ENCODE results near the gene CFAP57. TPM values are rescaled to one million over a fixed set of nuclear protein-coding genes. Genes with fewer than 3 reads are reported as not detected.

The CFAP57 gene
- total RNA-seq, 1 donor from 2014 or later: 0.27 TPM

GRCh38 chr1:43279666-43280065 is 107.5 kb downstream of the CFAP57 start:
- Mint-ChIP-seq H3K4me3 (no peak overlapping the region), H3K9me3 (no peaks in the 10 kb centered on the region), H3K27ac (no peak overlapping the region), H3K27me3 (ENCODE audit: low read depth) (no peaks in the 10 kb centered on the region), H3K4me1 (peaks cover 4% of the 10 kb centered on the region), H3K36me3 (no peaks in the 10 kb centered on the region)
- DNase-seq (ENCODE audit: low spot score in 2 of 2, unreplicated experiment in 2 of 2): no peak
- TF ChIP-seq, protein P1, sequence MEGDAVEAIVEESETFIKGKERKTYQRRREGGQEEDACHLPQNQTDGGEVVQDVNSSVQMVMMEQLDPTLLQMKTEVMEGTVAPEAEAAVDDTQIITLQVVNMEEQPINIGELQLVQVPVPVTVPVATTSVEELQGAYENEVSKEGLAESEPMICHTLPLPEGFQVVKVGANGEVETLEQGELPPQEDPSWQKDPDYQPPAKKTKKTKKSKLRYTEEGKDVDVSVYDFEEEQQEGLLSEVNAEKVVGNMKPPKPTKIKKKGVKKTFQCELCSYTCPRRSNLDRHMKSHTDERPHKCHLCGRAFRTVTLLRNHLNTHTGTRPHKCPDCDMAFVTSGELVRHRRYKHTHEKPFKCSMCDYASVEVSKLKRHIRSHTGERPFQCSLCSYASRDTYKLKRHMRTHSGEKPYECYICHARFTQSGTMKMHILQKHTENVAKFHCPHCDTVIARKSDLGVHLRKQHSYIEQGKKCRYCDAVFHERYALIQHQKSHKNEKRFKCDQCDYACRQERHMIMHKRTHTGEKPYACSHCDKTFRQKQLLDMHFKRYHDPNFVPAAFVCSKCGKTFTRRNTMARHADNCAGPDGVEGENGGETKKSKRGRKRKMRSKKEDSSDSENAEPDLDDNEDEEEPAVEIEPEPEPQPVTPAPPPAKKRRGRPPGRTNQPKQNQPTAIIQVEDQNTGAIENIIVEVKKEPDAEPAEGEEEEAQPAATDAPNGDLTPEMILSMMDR (IDR thresholded peaks at IDR 0.05; ENCODE audit: unreplicated experiment): no peak

GRCh38 chr1:43280692-43281091 is 108.6 kb downstream of the CFAP57 start:
- no peak for DNase-seq (ENCODE audit: low spot score in 2 of 2, unreplicated experiment in 2 of 2)
- Mint-ChIP-seq H3K4me3 (no peak overlapping the region), H3K27ac (no peak overlapping the region), H3K4me1 (peaks cover 14% of the 10 kb centered on the region), H3K36me3 (no peaks in the 10 kb centered on the region), H3K9me3 (no peaks in the 10 kb centered on the region), H3K27me3 (ENCODE audit: low read depth) (peaks cover 2% of the 10 kb centered on the region)
- TF ChIP-seq, protein P1 (IDR thresholded peaks at IDR 0.05; ENCODE audit: unreplicated experiment): no peak

DNA sequence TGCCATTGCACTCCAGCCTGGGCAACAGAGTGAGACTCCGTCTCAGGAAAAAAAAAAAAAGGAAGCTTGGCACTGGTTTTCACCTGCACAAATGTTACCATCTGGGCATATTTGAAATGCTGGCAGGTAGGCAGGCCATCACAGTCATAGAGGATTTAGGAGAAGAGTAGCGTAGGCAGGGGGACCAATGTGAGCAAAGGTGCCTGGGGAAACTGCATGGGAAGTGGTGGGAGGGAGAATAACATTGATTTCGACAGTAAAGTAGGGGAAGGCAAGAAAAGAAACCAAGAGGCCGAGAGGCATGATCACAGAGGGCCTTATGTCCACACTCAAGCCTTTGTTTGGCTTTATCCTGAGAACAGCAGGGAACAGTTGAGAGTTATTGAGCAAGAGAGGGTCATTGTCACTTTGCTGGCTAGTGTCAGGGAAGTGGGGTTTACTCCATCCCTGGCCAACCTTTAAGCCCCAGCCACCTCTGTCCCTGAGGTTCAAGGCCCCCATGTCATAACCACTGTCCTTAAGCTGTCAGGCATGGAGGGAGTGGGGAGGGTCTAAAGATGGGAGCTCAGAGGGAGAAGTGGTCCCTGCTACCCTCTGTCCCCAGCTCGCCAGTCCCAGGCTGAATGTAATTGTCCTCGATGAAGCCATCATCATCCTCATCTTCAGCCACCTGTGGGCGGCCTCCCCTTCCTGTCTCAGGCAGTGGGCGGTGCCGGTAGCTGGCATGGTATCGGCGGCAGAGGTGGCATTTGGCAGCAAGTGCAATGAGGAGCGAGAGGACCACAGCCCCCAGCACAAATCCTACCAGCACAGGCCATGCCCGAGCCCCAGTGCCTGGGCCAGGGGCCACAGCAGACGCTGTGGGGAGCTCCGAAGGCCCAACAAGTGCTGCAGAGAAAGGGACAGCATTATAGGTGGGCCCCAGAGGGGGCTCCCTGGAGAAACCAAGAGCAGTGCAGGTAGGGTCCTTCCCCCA is 110.4 kb downstream of the CFAP57 start:
- Mint-ChIP-seq H3K4me3 (no peak overlapping the region), H3K27me3 (ENCODE audit: low read depth) (peaks cover 5% of the 10 kb centered on the region), H3K36me3 (no peaks in the 10 kb centered on the region), H3K27ac (no peak overlapping the region), H3K9me3 (no peaks in the 10 kb centered on the region), H3K4me1 (peaks cover 19% of the 10 kb centered on the region)
- DNase-seq (ENCODE audit: low spot score in 2 of 2, unreplicated experiment in 2 of 2): no peak
- TF ChIP-seq, protein P1 (IDR thresholded peaks at IDR 0.05; ENCODE audit: unreplicated experiment): no peak

- Mint-ChIP-seq H3K4me3 (no peak overlapping the region), H3K27ac (no peak overlapping the region), H3K9me3 (no peaks in the 10 kb centered on the region), H3K27me3 (ENCODE audit: low read depth) (peaks cover 5% of the 10 kb centered on the region), H3K4me1 (peaks cover 19% of the 10 kb centered on the region), H3K36me3 (no peaks in the 10 kb centered on the region)
- TF ChIP-seq, protein P1 (IDR thresholded peaks at IDR 0.05; ENCODE audit: unreplicated experiment): no peak
- DNase-seq (ENCODE audit: low spot score in 2 of 2, unreplicated experiment in 2 of 2): no peak
Measured at GRCh38 chr1:43284065-43284464, 111.9 kb downstream of the CFAP57 start.

DNA sequence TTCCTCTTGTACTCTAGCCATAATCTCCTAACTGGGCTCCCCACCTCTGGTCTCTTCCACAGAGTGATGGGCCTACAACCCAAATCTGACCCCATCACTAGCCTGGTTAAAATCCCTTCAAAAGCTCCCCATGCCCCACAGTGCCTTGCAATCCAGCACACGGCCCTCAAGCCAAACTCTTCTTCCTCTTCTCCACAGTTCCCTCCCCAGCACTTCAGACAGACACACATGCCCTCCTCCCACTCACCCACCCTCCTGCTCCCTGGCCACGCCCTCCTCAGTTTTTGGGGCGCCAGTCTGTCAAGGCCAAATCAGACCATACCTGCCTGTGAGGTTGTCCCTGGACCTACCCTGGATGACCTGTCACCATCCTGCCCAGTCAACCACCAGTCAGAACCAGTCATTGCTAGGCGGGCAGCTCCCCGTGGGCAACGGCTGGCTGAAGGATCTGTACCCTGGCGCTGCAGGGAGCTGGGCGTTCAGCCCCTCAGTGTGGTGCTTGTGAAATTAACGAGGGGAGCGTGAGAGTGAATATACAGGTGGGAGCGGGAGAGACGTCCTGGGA is 112.5 kb downstream of the CFAP57 start:
- peak overlapping the region; percentile 27 for H3K27ac Mint-ChIP-seq
- H3K27me3 Mint-ChIP-seq (ENCODE audit: low read depth): peaks cover 5% of the 10 kb centered on the region
- H3K36me3 Mint-ChIP-seq: no peaks in the 10 kb centered on the region
- H3K4me3 Mint-ChIP-seq: peak overlapping the region; percentile 77
- no peaks in the 10 kb centered on the region for H3K9me3 Mint-ChIP-seq
- peaks cover 19% of the 10 kb centered on the region for H3K4me1 Mint-ChIP-seq
- TF ChIP-seq, protein P1 (IDR thresholded peaks at IDR 0.05; ENCODE audit: unreplicated experiment): no peak
- DNase-seq (ENCODE audit: low spot score in 2 of 2, unreplicated experiment in 2 of 2): no peak

All from mesothelial cell of epicardium (in vitro differentiated cells).